Sigmoid colon (tissue), 4 donors: ENCODE results near the gene GRM7.
A peak's percentile ranks its signal among the peaks of the same experiment; 100 is the strongest.

Source experiments
- CTCF ChIP-seq, 4 experiments: fragments of 450-650 bp in 3 of 4; fragments of 200-600 bp in 1 of 4; IDR thresholded peaks; one replicate each; pipeline ENCODE4 v1.5.1; 2016 to 2019; ENCODE audit warnings: antibody characterized with exemption in 4 of 4, mild to moderate bottlenecking in 3 of 4, moderate library complexity in 2 of 4
- POLR2A ChIP-seq, 2 donors: fragments of 450-650 bp; IDR thresholded peaks; one replicate each; pipeline ENCODE4 v1.6.1; 2016; ENCODE audit warnings: antibody characterized with exemption in 2 of 2, mild to moderate bottlenecking in 2 of 2, moderate library complexity in 2 of 2
- POLR2AphosphoS5 ChIP-seq, 4 donors: sonication (generic); formaldehyde crosslinking; IDR thresholded peaks; one replicate each; pipeline ENCODE4 v1.6.1; 2017; ENCODE audit warnings: antibody characterized with exemption in 4 of 4

- TF ChIP-seq POLR2AphosphoS5 (IDR thresholded peaks at IDR 0.05) (peak; percentile 26 to 89 (median 80)), POLR2A (IDR thresholded peaks at IDR 0.05) (no peak), CTCF (IDR thresholded peaks at IDR 0.05) (no peak)
Measured at GRCh38 chr3:7309641-7310102, 448.8 kb downstream of the GRM7 start.
